ENCODE measurements around the gene SECISBP2L. TPM values are rescaled to one million over a fixed set of nuclear protein-coding genes. Genes with fewer than 3 reads are reported as not detected.

SECISBP2L gene
- total RNA-seq, 2 experiments from 2014 or later, result 22.4 to 36.8 TPM

- Mint-ChIP-seq H3K36me3 (ENCODE audit: low read depth) (no peaks in the 10 kb centered on the region), H3K27ac (no peak overlapping the region)
- intact Hi-C loops (cut with DNase I, micrococcal nuclease), result loop anchor here (1.0 to 10.0 kb wide), 2 partner anchors 10 to 1195 kb away; no protein-coding TSS in a partner anchor
Measured at GRCh38 chr15:48939648-48940047, 106.6 kb downstream of the SECISBP2L start.

More at GRCh38 chr15:48939648-48940047, 106.6 kb downstream of the SECISBP2L start:
- H3K4me3 Mint-ChIP-seq, result no peak overlapping the region
- POLR2A ChIA-PET, result no interaction called here
- CTCF ChIA-PET, result interaction anchor here (0.6 to 1.2 kb wide), 3 partner anchors 13 to 90 kb away, joined by 3 to 5 read pairs (median 3); no protein-coding TSS in a partner anchor
- peaks cover 42% of the 10 kb centered on the region for H3K27me3 Mint-ChIP-seq
- no peaks in the 10 kb centered on the region for H3K9me3 Mint-ChIP-seq (ENCODE audit: low read depth)
- DNase-seq, result no peak
- ATAC-seq, result no peak
- H3K4me1 Mint-ChIP-seq, result peaks cover 7% of the 10 kb centered on the region

Other genes with a start within 250 kb of the SECISBP2L start
- gene CEP152, start 235.4 kb downstream of the SECISBP2L start, total RNA-seq, result 10 to 100 TPM; 34.4 to 42.2 TPM
- 10 to 100 TPM; 73.6 to 82.5 TPM for gene EID1, start 168.3 kb downstream of the SECISBP2L start, total RNA-seq
- gene SHC4, start 82.5 kb downstream of the SECISBP2L start, total RNA-seq, result 1 to 10 TPM; 1.4 TPM
- 10 to 100 TPM; 82.6 to 95.9 TPM for gene COPS2, start 109.2 kb upstream of the SECISBP2L start, total RNA-seq
- 10 to 100 TPM; 19.9 to 27.1 TPM for gene GALK2, start 123.8 kb upstream of the SECISBP2L start, total RNA-seq